Suprapubic skin (tissue), 4 donors: ENCODE data around the gene TMEM31.

Experiments used
- CTCF ChIP-seq, 2 donors: fragments of 200-600 bp in 1 of 2; fragments of 450-650 bp in 1 of 2; sonication (generic) in 1 of 2; IDR thresholded peaks; one replicate each; pipeline ENCODE4 v1.5.1; 2016 to 2019; ENCODE audit warnings: antibody characterized with exemption in 2 of 2, mild to moderate bottlenecking in 1 of 2, moderate library complexity in 1 of 2
- EP300 ChIP-seq: sonication (generic); formaldehyde crosslinking; IDR thresholded peaks from one replicate; pipeline ENCODE4 v1.6.1; 2017; ENCODE audit warnings: antibody characterized with exemption
- POLR2A ChIP-seq, 2 donors: fragments of 450-650 bp; IDR thresholded peaks; one replicate each; pipeline ENCODE4 v1.6.1; 2017; ENCODE audit warnings: antibody characterized with exemption in 2 of 2, mild to moderate bottlenecking in 2 of 2, moderate library complexity in 2 of 2
- POLR2AphosphoS5 ChIP-seq, 3 donors: sonication (generic); formaldehyde crosslinking; IDR thresholded peaks; one replicate each; pipeline ENCODE4 v1.6.1; 2017; ENCODE audit warnings: antibody characterized with exemption in 3 of 3

- no peak for TF ChIP-seq CTCF (IDR thresholded peaks at IDR 0.05)
- TF ChIP-seq POLR2A (IDR thresholded peaks at IDR 0.05): no peak
- TF ChIP-seq EP300: no peak
- no peak for TF ChIP-seq POLR2AphosphoS5 (IDR thresholded peaks at IDR 0.05)
Observed at GRCh38 chrX:103727115-103727514, 16.4 kb downstream of the TMEM31 start.
